Measurements from ENCODE around the gene TCF4.

GRCh38 chr18:55384115-55384514 is 203.9 kb downstream of the TCF4 start:
- TF ChIP-seq CTCF (IDR thresholded peaks at IDR 0.05; ENCODE audit: insufficient read depth, low read length) (no peak), POLR2AphosphoS5 (IDR thresholded peaks at IDR 0.05; ENCODE audit: low read depth) (no peak), GABPA (IDR thresholded peaks at IDR 0.05; ENCODE audit: low read depth) (no peak), REST (IDR thresholded peaks at IDR 0.05; ENCODE audit: insufficient replicate concordance, low read depth) (no peak), SPI1 (IDR thresholded peaks at IDR 0.05; ENCODE audit: borderline replicate concordance, low read depth) (no peak)

Measured in HL-60 (cell line).